ENCODE data around the gene FBLN2. TPM values are rescaled to one million over a fixed set of nuclear protein-coding genes. Genes with fewer than 3 reads are reported as not detected.

Gene FBLN2
- total RNA-seq, 3 donors from 2014 or later (not counting 1 experiment from before 2014, with no cell fraction given): 0.61 to 2.7 (median 1.6) TPM

DNA sequence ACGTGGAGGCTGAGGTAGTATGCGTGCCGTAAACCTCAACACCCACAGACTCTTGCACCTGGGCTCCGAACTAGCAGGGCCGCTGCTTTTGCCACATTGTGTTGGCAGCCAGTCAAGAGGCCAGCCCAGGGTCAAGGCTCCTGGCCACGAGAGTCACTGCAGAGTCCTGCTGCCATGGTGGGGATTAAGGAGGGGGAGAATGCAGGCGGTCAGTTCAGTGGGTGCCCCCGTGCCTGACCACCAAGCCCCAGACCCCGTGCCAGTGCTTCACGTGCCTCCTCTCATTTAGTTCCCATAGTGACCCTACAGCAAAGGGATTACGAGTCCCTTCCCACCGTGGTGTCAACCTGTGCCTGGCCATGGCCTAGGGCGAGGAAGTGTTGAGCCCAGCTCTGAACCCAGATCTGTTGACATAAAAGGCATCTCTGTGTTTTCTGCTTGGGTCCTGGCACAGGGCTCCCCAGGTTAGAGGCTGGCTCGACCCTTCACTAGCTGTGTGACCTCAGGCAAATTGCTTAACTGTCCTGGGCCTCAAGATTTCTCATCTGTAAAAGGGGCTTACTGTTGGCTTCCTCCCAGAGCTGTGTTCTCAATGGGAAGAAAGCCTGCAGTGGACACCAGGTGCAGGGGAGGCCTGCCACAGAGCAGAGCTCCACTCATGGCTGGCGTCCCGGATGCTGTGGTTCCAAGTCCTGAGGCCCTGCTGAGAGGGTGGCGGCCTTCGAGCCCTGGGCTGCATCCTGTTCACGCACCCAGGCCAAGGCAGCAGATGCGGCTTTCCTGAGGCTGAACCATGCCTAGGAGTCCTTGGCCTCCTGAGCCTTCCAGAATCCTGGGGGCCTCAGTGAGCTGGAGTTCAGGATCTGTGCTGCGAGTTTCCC is 32.8 kb downstream of the FBLN2 start:
- H3K36me3 Mint-ChIP-seq: no peaks in the 10 kb centered on the region
- H3K36me3 ChIP-seq (ENCODE audit: control insufficient read depth, insufficient read depth, low read length): no peaks in the 10 kb centered on the region
- ATAC-seq: peak in 1 of 3 donors; percentile 58

DNA sequence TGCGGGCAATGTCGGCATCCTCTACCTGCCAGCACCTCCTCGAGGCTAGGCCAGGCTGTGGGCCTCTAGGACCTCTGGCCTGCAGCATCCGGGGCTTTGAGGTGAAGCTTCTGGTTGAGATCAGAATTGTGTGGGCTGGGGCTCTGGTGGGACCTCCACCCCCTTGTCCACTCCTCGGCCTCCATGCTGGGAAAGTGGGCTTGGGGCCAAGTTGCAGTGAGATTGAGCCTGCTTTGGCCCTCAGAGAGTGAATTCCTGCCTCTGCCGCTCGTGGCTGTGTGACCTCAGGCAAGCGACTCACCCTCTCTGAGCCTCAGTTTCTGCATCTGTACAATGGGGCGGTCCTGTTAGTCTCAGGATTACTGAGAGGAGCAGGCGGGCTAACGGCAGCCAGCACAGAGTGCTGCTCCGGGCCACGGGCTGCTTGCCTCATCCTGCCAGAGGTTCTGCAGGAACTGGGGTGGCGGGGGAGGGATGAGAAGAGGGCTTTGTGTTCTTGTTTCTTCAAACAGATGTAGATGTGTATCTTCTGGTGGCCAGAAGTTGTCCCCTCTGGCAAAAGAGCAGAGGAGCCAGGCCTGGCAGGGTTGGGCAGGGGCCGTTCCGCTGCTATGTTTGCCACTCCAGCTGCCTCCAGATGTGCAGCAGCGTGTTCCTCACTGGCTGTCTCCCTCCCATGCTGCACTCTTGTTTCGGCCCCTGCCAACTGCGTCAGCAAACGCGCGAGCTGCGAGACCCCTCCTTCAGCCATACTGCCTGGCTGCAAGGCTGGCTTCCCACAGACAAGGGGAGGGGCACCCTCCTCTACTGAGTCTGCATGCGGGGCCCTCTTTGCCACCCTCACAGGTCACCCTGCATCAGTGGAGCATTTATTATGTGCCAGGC is 33.7 kb downstream of the FBLN2 start:
- H3K9me3 Mint-ChIP-seq: no peaks in the 10 kb centered on the region
- WGBS (ENCODE audit: insufficient coverage): 89% methylated on average over 24 of the region's 24 CpGs
- Histone ChIP-seq H3K4me3 (ENCODE audit: low read length) (no peak overlapping the region), H3K36me3 (ENCODE audit: control insufficient read depth, insufficient read depth, low read length) (no peaks in the 10 kb centered on the region), H3K27ac (ENCODE audit: low read length) (no peak overlapping the region), H3K27me3 (ENCODE audit: control insufficient read depth, insufficient read depth, low read length) (no peaks in the 10 kb centered on the region), H3K4me1 (ENCODE audit: control insufficient read depth, insufficient read depth, low read length) (peaks cover 12% of the 10 kb centered on the region), H3K9me3 (ENCODE audit: control insufficient read depth, insufficient read depth, low read length) (no peaks in the 10 kb centered on the region)
- no peak overlapping the region for H3K4me3 Mint-ChIP-seq
- no peak overlapping the region for H3K27ac Mint-ChIP-seq
- no peaks in the 10 kb centered on the region for H3K27me3 Mint-ChIP-seq (ENCODE audit: low read depth in 2 of 2)
- intact Hi-C loops (cut with micrococcal nuclease): no loop called here
- TF ChIP-seq, protein P1, sequence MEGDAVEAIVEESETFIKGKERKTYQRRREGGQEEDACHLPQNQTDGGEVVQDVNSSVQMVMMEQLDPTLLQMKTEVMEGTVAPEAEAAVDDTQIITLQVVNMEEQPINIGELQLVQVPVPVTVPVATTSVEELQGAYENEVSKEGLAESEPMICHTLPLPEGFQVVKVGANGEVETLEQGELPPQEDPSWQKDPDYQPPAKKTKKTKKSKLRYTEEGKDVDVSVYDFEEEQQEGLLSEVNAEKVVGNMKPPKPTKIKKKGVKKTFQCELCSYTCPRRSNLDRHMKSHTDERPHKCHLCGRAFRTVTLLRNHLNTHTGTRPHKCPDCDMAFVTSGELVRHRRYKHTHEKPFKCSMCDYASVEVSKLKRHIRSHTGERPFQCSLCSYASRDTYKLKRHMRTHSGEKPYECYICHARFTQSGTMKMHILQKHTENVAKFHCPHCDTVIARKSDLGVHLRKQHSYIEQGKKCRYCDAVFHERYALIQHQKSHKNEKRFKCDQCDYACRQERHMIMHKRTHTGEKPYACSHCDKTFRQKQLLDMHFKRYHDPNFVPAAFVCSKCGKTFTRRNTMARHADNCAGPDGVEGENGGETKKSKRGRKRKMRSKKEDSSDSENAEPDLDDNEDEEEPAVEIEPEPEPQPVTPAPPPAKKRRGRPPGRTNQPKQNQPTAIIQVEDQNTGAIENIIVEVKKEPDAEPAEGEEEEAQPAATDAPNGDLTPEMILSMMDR (IDR thresholded peaks at IDR 0.05): no peak
- DNase-seq (no peak), ATAC-seq (no peak)
- no peaks in the 10 kb centered on the region for H3K36me3 Mint-ChIP-seq
- peaks cover 0 to 9% of the 10 kb centered on the region in 2 donors for H3K4me1 Mint-ChIP-seq

More for the DNA sequence above, 32.8 kb downstream of the FBLN2 start:
- no peaks in the 10 kb centered on the region for H3K27me3 ChIP-seq (ENCODE audit: control insufficient read depth, insufficient read depth, low read length)
- 55% methylated on average over 21 of the region's 21 CpGs for WGBS (ENCODE audit: insufficient coverage)
- TF ChIP-seq, protein P1 (IDR thresholded peaks at IDR 0.05): no peak
- no peak overlapping the region for H3K4me3 ChIP-seq (ENCODE audit: low read length)
- Mint-ChIP-seq H3K4me3 (no peak overlapping the region), H3K9me3 (no peaks in the 10 kb centered on the region), H3K27ac (no peak overlapping the region), H3K4me1 (peaks cover 0 to 9% of the 10 kb centered on the region in 2 donors), H3K27me3 (ENCODE audit: low read depth in 2 of 2) (no peaks in the 10 kb centered on the region)
- no peaks in the 10 kb centered on the region for H3K9me3 ChIP-seq (ENCODE audit: control insufficient read depth, insufficient read depth, low read length)
- intact Hi-C loops (cut with micrococcal nuclease): no loop called here
- no peak for DNase-seq
- H3K4me1 ChIP-seq (ENCODE audit: control insufficient read depth, insufficient read depth, low read length): peaks cover 12% of the 10 kb centered on the region
- H3K27ac ChIP-seq (ENCODE audit: low read length): no peak overlapping the region

DNA sequence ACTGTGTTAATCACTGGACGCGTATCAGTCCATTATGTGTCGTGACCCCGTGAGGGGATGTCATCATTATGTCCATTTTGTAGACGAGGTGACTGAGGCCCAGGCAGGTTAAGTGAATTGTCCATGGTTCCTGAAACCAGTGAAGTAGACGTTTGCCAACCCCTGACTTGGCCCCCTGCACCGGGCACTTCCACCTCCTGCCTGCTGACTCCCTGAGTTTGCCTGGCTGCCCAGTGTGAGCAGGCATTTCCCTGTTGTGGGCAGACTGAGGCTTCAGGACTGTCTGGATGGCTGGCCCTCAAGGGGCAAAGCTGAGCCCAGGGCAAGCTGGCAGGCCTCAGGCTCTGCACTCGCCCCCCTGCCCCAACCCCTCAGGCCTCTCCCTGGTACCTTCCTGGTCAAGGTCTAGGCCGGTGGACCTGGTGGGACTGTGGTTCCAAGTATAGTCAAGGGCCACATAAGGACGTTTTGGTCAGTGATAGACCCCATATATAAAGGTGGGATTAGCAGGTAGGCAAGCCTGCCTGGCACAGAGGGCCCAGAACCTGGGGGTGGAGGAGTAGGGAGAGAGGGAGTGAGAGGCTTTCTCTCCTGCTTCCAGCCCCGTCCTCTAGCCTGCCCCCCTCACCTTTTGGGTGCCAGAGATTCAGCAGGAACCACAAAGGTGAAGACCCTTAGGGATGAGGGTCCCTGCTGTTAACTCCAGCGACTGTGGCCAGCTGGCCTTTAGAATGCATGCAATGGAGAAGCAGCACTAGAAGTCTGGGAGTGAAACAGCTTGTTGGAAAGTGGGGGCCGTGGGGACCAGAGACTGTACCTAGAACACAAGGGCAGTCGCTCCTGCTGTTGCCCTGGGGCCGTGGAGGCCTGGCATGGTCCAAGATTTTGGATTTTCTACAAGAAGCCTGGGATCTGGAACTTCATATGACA is 34.6 kb downstream of the FBLN2 start:
- ATAC-seq: no peak
- Mint-ChIP-seq H3K27me3 (ENCODE audit: low read depth in 2 of 2) (no peaks in the 10 kb centered on the region), H3K9me3 (no peaks in the 10 kb centered on the region), H3K4me3 (no peak overlapping the region), H3K4me1 (peaks cover 0 to 9% of the 10 kb centered on the region in 2 donors), H3K27ac (no peak overlapping the region), H3K36me3 (no peaks in the 10 kb centered on the region)
- no peak overlapping the region for H3K27ac ChIP-seq (ENCODE audit: low read length)
- H3K4me3 ChIP-seq (ENCODE audit: low read length): no peak overlapping the region
- intact Hi-C loops (cut with micrococcal nuclease): no loop called here
- H3K36me3 ChIP-seq (ENCODE audit: control insufficient read depth, insufficient read depth, low read length): no peaks in the 10 kb centered on the region
- WGBS (ENCODE audit: insufficient coverage): 82% methylated on average over 15 of the region's 15 CpGs
- H3K27me3 ChIP-seq (ENCODE audit: control insufficient read depth, insufficient read depth, low read length): no peaks in the 10 kb centered on the region
- DNase-seq: no peak
- H3K9me3 ChIP-seq (ENCODE audit: control insufficient read depth, insufficient read depth, low read length): no peaks in the 10 kb centered on the region
- peaks cover 12% of the 10 kb centered on the region for H3K4me1 ChIP-seq (ENCODE audit: control insufficient read depth, insufficient read depth, low read length)
- TF ChIP-seq, protein P1 (IDR thresholded peaks at IDR 0.05): no peak
